ENCODE results near the gene MTHFR. TPM values are rescaled to one million over a fixed set of nuclear protein-coding genes. Genes with fewer than 3 reads are reported as not detected.

Gene MTHFR
- polyA plus RNA-seq, 1 donor = 17.1 TPM

GRCh38 chr1:11781297-11781696 is 24.5 kb downstream of the MTHFR start:
- peaks cover 3% of the 10 kb centered on the region for H3K9me3 ChIP-seq (ENCODE audit: control insufficient read depth, low read depth, low read length)
- peaks cover 13% of the 10 kb centered on the region for H3K4me1 ChIP-seq (ENCODE audit: control insufficient read depth, insufficient read depth, low read length)
- H3K27ac ChIP-seq (ENCODE audit: low read length) = no peak overlapping the region
- H3K4me3 ChIP-seq (ENCODE audit: low read length) = no peak overlapping the region
- WGBS (ENCODE audit: insufficient coverage, low lambda C conversion rate) = no CpG with 5 or more reads among the region's 12 CpGs
- DNase-seq = no peak
- no peaks in the 10 kb centered on the region for H3K36me3 ChIP-seq (ENCODE audit: control insufficient read depth, insufficient read depth, low read length)
- H3K27me3 ChIP-seq (ENCODE audit: control insufficient read depth, insufficient read depth, low read length) = no peaks in the 10 kb centered on the region

DNA sequence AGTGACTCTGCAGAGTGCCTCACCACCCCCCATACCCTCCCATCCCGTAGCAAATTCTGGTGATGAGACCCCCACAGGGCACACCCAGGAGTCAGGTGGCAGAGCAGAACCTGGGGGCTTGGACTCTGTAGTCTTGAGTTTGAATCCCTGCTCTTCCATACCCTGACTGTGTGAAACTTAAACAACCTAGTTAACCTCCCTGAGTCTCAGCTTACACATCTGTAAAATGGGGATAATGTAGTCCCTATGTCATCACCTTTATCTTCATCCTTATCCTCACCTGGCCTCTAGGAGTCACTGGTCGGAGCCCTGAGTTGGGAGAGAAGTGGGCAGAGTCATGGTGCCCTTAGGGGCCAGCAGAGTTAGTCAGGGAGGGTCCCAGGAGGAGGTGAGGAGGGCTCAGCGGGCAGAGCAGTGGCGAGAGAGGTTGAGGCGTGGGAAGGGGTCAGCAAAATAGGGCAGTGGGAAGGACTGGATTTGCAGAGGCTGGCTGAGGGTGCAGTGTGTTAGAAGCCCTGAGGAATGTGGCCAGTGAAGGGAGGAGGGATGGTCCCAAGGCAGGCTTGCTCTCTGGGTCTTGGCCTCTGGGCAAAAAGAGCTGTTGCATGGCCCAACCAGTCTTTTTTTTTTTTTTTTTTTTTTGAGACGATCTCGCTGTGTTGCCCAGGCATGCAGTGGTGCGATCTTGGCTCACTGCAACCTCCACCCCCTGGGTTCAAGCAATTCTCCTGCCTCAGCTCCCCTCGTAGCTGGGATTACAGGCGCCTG is 25.2 kb downstream of the MTHFR start:
- WGBS (ENCODE audit: insufficient coverage, low lambda C conversion rate) = no CpG with 5 or more reads among the region's 10 CpGs
- no peaks in the 10 kb centered on the region for H3K36me3 ChIP-seq (ENCODE audit: control insufficient read depth, insufficient read depth, low read length)

DNA sequence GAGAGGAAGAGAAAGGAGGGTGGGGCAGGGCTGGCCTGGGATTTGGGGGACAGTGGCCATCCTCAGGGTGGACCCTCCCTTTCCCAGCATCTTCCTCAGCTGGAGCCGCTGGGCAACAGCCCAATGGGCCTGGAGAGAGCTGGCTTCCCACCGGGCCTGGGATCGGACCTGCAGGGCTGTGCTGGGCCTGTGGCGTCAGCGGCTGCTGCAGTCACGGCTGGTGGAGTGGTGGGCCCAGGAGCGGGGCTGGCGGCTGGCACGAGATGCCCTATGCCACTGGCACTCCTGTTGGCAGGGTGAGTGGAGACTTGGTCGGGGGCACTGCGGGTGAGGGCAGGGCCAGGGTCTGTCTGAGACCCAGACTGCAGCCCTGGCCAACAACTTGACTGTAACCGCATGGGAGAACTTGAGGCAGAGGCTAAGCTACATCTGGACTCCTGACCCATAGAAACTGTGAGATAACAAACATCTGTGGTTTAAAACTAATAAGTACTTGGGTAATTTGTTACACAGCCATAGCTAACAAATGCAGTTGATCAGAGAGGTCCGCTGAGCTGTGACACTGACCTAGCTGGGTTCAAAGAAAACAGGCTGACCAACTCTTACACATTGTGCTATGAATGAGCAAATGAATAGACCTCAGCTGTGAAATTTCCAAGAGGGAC is 25.9 kb downstream of the MTHFR start:
- Histone ChIP-seq H3K27ac (ENCODE audit: low read length) (no peak overlapping the region), H3K9me3 (ENCODE audit: control insufficient read depth, low read depth, low read length) (peaks cover 3% of the 10 kb centered on the region), H3K4me3 (ENCODE audit: low read length) (no peak overlapping the region), H3K27me3 (ENCODE audit: control insufficient read depth, insufficient read depth, low read length) (no peaks in the 10 kb centered on the region), H3K36me3 (ENCODE audit: control insufficient read depth, insufficient read depth, low read length) (no peaks in the 10 kb centered on the region), H3K4me1 (ENCODE audit: control insufficient read depth, insufficient read depth, low read length) (peaks cover 7% of the 10 kb centered on the region)
- no CpG with 5 or more reads among the region's 13 CpGs for WGBS (ENCODE audit: insufficient coverage, low lambda C conversion rate)
- no peak for DNase-seq

More for the DNA sequence above, 25.2 kb downstream of the MTHFR start:
- H3K27me3 ChIP-seq (ENCODE audit: control insufficient read depth, insufficient read depth, low read length) = no peaks in the 10 kb centered on the region
- peaks cover 3% of the 10 kb centered on the region for H3K9me3 ChIP-seq (ENCODE audit: control insufficient read depth, low read depth, low read length)
- no peak for DNase-seq
- H3K27ac ChIP-seq (ENCODE audit: low read length) = no peak overlapping the region
- H3K4me3 ChIP-seq (ENCODE audit: low read length) = no peak overlapping the region
- H3K4me1 ChIP-seq (ENCODE audit: control insufficient read depth, insufficient read depth, low read length) = peaks cover 13% of the 10 kb centered on the region

GRCh38 chr1:11778844-11779623 is 26.7 kb downstream of the MTHFR start:
- no peak for DNase-seq
- Histone ChIP-seq H3K9me3 (ENCODE audit: control insufficient read depth, low read depth, low read length) (peaks cover 3% of the 10 kb centered on the region), H3K4me1 (ENCODE audit: control insufficient read depth, insufficient read depth, low read length) (peaks cover 3% of the 10 kb centered on the region), H3K36me3 (ENCODE audit: control insufficient read depth, insufficient read depth, low read length) (no peaks in the 10 kb centered on the region), H3K27me3 (ENCODE audit: control insufficient read depth, insufficient read depth, low read length) (no peaks in the 10 kb centered on the region), H3K4me3 (ENCODE audit: low read length) (no peak overlapping the region), H3K27ac (ENCODE audit: low read length) (no peak overlapping the region)
- WGBS (ENCODE audit: insufficient coverage, low lambda C conversion rate) = no CpG with 5 or more reads among the region's 15 CpGs

- DNase-seq = no peak
- H3K27me3 ChIP-seq (ENCODE audit: control insufficient read depth, insufficient read depth, low read length) = no peaks in the 10 kb centered on the region
- H3K27ac ChIP-seq (ENCODE audit: low read length) = no peak overlapping the region
- no peaks in the 10 kb centered on the region for H3K36me3 ChIP-seq (ENCODE audit: control insufficient read depth, insufficient read depth, low read length)
- H3K9me3 ChIP-seq (ENCODE audit: control insufficient read depth, low read depth, low read length) = peaks cover 3% of the 10 kb centered on the region
- H3K4me3 ChIP-seq (ENCODE audit: low read length) = no peak overlapping the region
- no CpG with 5 or more reads among the region's 9 CpGs for WGBS (ENCODE audit: insufficient coverage, low lambda C conversion rate)
- H3K4me1 ChIP-seq (ENCODE audit: control insufficient read depth, insufficient read depth, low read length) = peaks cover 3% of the 10 kb centered on the region
Measured at GRCh38 chr1:11778336-11778735, 27.4 kb downstream of the MTHFR start.

DNA sequence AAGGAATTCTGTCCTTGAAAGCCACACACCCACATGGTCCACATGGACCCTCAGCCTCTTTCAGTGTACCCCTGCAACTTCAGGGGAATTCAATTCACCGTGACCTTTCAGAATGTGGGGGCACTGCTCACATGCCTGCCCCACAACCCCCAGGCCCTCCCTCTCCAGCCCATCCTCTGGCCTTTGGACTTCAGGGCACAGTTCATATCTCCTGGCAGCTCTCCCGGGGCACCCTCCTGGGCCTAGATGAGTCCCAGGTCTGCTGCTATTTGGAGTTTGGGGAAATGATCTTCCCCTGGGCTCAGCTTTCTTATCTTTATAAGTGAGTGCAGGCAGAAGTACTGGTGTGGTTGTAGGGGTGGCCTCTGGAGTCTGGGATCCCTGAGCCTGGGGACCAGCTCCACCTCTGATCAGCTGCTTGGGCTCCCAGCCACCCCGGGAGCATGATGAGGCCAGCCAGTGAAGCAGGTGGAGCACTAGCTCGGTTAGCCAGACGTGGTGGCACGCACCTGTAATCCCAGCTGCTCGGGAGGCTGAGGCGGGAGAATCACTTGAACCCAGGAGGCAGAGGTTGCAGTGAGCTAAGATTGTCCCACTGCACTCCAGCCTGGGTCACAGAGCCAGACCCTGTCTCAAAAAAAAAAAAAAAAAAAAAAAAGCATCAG is 28.0 kb downstream of the MTHFR start:
- Histone ChIP-seq H3K27me3 (ENCODE audit: control insufficient read depth, insufficient read depth, low read length) (no peaks in the 10 kb centered on the region), H3K4me3 (ENCODE audit: low read length) (no peak overlapping the region), H3K27ac (ENCODE audit: low read length) (no peak overlapping the region), H3K36me3 (ENCODE audit: control insufficient read depth, insufficient read depth, low read length) (no peaks in the 10 kb centered on the region), H3K9me3 (ENCODE audit: control insufficient read depth, low read depth, low read length) (peaks cover 3% of the 10 kb centered on the region), H3K4me1 (ENCODE audit: control insufficient read depth, insufficient read depth, low read length) (peaks cover 3% of the 10 kb centered on the region)
- no CpG with 5 or more reads among the region's 8 CpGs for WGBS (ENCODE audit: insufficient coverage, low lambda C conversion rate)
- peak; percentile 25 to 71 for DNase-seq

GRCh38 chr1:11774753-11775152 is 31.0 kb downstream of the MTHFR start:
- H3K9me3 ChIP-seq (ENCODE audit: control insufficient read depth, low read depth, low read length) = peaks cover 2% of the 10 kb centered on the region
- no peak for DNase-seq
- H3K27ac ChIP-seq (ENCODE audit: low read length) = no peak overlapping the region
- H3K4me1 ChIP-seq (ENCODE audit: control insufficient read depth, insufficient read depth, low read length) = peaks cover 3% of the 10 kb centered on the region
- no peak overlapping the region for H3K4me3 ChIP-seq (ENCODE audit: low read length)
- WGBS (ENCODE audit: insufficient coverage, low lambda C conversion rate) = no CpG with 5 or more reads among the region's 9 CpGs
- no peaks in the 10 kb centered on the region for H3K36me3 ChIP-seq (ENCODE audit: control insufficient read depth, insufficient read depth, low read length)
- no peaks in the 10 kb centered on the region for H3K27me3 ChIP-seq (ENCODE audit: control insufficient read depth, insufficient read depth, low read length)

GRCh38 chr1:11772458-11772857 is 33.3 kb downstream of the MTHFR start:
- no peak for DNase-seq
- Histone ChIP-seq H3K4me3 (ENCODE audit: low read length) (no peak overlapping the region), H3K36me3 (ENCODE audit: control insufficient read depth, insufficient read depth, low read length) (no peaks in the 10 kb centered on the region), H3K9me3 (ENCODE audit: control insufficient read depth, low read depth, low read length) (no peaks in the 10 kb centered on the region), H3K27me3 (ENCODE audit: control insufficient read depth, insufficient read depth, low read length) (no peaks in the 10 kb centered on the region), H3K4me1 (ENCODE audit: control insufficient read depth, insufficient read depth, low read length) (no peaks in the 10 kb centered on the region), H3K27ac (ENCODE audit: low read length) (no peak overlapping the region)
- no CpG with 5 or more reads among the region's 5 CpGs for WGBS (ENCODE audit: insufficient coverage, low lambda C conversion rate)

DNA sequence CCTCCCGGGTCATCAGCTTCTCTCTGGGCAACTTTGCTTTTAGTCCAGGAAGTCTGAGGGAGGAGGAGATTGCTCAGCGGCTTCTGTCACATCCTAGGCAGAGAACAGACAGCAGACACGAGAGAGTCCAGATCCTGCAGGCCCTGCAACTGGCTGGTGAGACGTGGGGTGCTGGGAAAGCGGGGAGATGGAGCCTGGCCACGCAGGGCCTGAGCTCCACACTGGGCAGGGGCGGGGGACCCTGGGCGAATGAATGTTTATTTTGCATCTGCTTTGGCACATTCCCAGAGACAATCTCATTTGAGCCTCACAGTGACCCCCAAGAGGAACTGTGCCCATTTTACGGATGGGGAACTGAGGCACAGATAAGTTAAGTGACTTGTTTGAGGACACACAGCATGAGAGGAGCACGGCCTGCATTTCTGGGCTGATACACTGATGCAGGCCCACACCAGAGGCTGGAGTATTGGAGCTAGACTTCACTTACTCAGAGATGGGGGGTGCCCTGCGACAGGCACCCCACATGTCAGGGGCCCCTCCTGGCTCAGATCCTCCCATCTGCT is 34.2 kb downstream of the MTHFR start:
- Histone ChIP-seq H3K4me1 (ENCODE audit: control insufficient read depth, insufficient read depth, low read length) (no peaks in the 10 kb centered on the region), H3K36me3 (ENCODE audit: control insufficient read depth, insufficient read depth, low read length) (no peaks in the 10 kb centered on the region), H3K27me3 (ENCODE audit: control insufficient read depth, insufficient read depth, low read length) (no peaks in the 10 kb centered on the region), H3K9me3 (ENCODE audit: control insufficient read depth, low read depth, low read length) (no peaks in the 10 kb centered on the region), H3K27ac (ENCODE audit: low read length) (no peak overlapping the region), H3K4me3 (ENCODE audit: low read length) (no peak overlapping the region)
- WGBS (ENCODE audit: insufficient coverage, low lambda C conversion rate) = no CpG with 5 or more reads among the region's 11 CpGs
- DNase-seq = no peak

DNA sequence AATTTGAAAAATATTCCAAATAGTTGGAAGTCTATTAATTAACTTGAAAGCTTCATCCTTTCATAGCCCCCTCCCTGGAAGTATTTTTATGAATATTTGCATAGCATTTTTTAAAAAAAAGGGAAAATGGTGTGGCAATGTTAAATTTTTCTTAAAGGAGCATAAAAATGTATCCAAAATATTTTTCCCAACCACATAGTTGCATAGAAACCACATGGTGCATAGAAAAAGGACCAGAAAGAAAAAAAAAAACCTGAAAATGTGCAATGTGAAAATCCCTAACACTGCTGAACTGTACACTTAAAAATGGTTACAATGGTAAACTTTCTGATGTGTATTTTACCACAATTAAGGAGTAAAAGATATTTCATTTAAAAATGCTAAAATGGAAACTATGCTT is 35.8 kb downstream of the MTHFR start:
- Histone ChIP-seq H3K27ac (ENCODE audit: low read length) (no peak overlapping the region), H3K9me3 (ENCODE audit: control insufficient read depth, low read depth, low read length) (no peaks in the 10 kb centered on the region), H3K4me3 (ENCODE audit: low read length) (no peak overlapping the region), H3K36me3 (ENCODE audit: control insufficient read depth, insufficient read depth, low read length) (no peaks in the 10 kb centered on the region), H3K27me3 (ENCODE audit: control insufficient read depth, insufficient read depth, low read length) (no peaks in the 10 kb centered on the region), H3K4me1 (ENCODE audit: control insufficient read depth, insufficient read depth, low read length) (no peaks in the 10 kb centered on the region)
- no peak for DNase-seq

Measured in large intestine (tissue), 3 donors.